SJCRH30 (cell line): ENCODE results near the gene IFT122. TPM values are rescaled to one million over a fixed set of nuclear protein-coding genes. Genes with fewer than 3 reads are reported as not detected.

Experiments used
- DNase-seq, 2 experiments: peaks; one replicate each; pipeline ENCODE4 v3.0.0-alpha.2; 2015 to 2020
- H3K27ac ChIP-seq: fragments of 250-450 bp; sonication (Bioruptor Pico); 2 replicates; pipeline ENCODE4 v1.5.1; 2020; ENCODE audit warnings: mild to moderate bottlenecking, moderate library complexity
- H3K27me3 ChIP-seq: fragments of 250-450 bp; sonication (Bioruptor Pico); 2 replicates; pipeline ENCODE4 v1.5.1; 2020; ENCODE audit warnings: mild to moderate bottlenecking, moderate library complexity
- H3K36me3 ChIP-seq: fragments of 250-450 bp; sonication (Bioruptor Pico); 2 replicates; pipeline ENCODE4 v1.5.1; 2020; ENCODE audit warnings: mild to moderate bottlenecking, moderate library complexity
- H3K4me1 ChIP-seq: fragments of 250-450 bp; sonication (Bioruptor Pico); 2 replicates; pipeline ENCODE4 v1.5.1; 2020; ENCODE audit warnings: mild to moderate bottlenecking, moderate library complexity
- H3K4me3 ChIP-seq: fragments of 250-450 bp; sonication (Bioruptor Pico); 2 replicates; pipeline ENCODE4 v1.5.1; 2020; ENCODE audit warnings: mild to moderate bottlenecking, moderate library complexity
- H3K9me3 ChIP-seq: fragments of 250-450 bp; sonication (Bioruptor Pico); replicated peaks from 2 replicates; pipeline ENCODE4 v1.5.1; 2020; ENCODE audit warnings: mild to moderate bottlenecking, moderate library complexity
- total RNA-seq: library from RNA; depleted of rRNA; stranded (reverse); fragments of >200 nt; shearing (Covaris generic); gene quantifications from 2 replicates; pipeline ENCODE4 v1.2.3, GENCODE V29; 2014

The IFT122 gene
- total RNA-seq, 1 experiment from 2014 or later, result 18.1 TPM

- Histone ChIP-seq H3K9me3 (no peaks in the 10 kb centered on the region), H3K36me3 (no peaks in the 10 kb centered on the region), H3K27ac (no peak within 1 kb of the TSS), H3K4me1 (no peaks in the 10 kb centered on the region), H3K27me3 (no peaks in the 10 kb centered on the region), H3K4me3 (no peak within 1 kb of the TSS)
- no peak for DNase-seq
Measured at GRCh38 chr3:129528589-129529100, 88.6 kb downstream of the IFT122 start, which contains the start of gene RHO. Gene RHO, plus strand, starts transcription at chr3:129528639. Its CDS starts 95 bp downstream, at chr3:129528734.

GRCh38 chr3:129529436-129530210 lies 89.6 kb downstream of the IFT122 start:
- no peaks in the 10 kb centered on the region for H3K9me3 ChIP-seq
- H3K4me3 ChIP-seq, result no peak overlapping the region
- no peak for DNase-seq
- H3K4me1 ChIP-seq, result no peaks in the 10 kb centered on the region
- no peaks in the 10 kb centered on the region for H3K36me3 ChIP-seq
- H3K27ac ChIP-seq, result no peak overlapping the region
- no peaks in the 10 kb centered on the region for H3K27me3 ChIP-seq

DNA sequence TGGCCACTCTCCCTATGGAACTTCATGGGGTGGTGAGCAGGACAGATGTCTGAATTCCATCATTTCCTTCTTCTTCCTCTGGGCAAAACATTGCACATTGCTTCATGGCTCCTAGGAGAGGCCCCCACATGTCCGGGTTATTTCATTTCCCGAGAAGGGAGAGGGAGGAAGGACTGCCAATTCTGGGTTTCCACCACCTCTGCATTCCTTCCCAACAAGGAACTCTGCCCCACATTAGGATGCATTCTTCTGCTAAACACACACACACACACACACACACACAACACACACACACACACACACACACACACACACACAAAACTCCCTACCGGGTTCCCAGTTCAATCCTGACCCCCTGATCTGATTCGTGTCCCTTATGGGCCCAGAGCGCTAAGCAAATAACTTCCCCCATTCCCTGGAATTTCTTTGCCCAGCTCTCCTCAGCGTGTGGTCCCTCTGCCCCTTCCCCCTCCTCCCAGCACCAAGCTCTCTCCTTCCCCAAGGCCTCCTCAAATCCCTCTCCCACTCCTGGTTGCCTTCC lies 90.3 kb downstream of the IFT122 start:
- Histone ChIP-seq H3K9me3 (no peaks in the 10 kb centered on the region), H3K4me3 (no peak overlapping the region), H3K27me3 (no peaks in the 10 kb centered on the region), H3K4me1 (no peaks in the 10 kb centered on the region), H3K36me3 (no peaks in the 10 kb centered on the region), H3K27ac (no peak overlapping the region)
- DNase-seq, result no peak

GRCh38 chr3:129530821-129531220 lies 90.8 kb downstream of the IFT122 start:
- no peak for DNase-seq
- Histone ChIP-seq H3K36me3 (no peaks in the 10 kb centered on the region), H3K27ac (no peak overlapping the region), H3K4me3 (no peak overlapping the region), H3K4me1 (no peaks in the 10 kb centered on the region), H3K27me3 (no peaks in the 10 kb centered on the region), H3K9me3 (no peaks in the 10 kb centered on the region)

DNA sequence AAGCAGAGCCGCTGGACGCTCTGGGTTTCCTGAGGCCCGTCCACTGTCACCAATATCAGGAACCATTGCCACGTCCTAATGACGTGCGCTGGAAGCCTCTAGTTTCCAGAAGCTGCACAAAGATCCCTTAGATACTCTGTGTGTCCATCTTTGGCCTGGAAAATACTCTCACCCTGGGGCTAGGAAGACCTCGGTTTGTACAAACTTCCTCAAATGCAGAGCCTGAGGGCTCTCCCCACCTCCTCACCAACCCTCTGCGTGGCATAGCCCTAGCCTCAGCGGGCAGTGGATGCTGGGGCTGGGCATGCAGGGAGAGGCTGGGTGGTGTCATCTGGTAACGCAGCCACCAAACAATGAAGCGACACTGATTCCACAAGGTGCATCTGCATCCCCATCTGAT lies 91.7 kb downstream of the IFT122 start:
- no peaks in the 10 kb centered on the region for H3K27me3 ChIP-seq
- H3K27ac ChIP-seq, result no peak overlapping the region
- H3K9me3 ChIP-seq, result no peaks in the 10 kb centered on the region
- DNase-seq, result no peak
- no peak overlapping the region for H3K4me3 ChIP-seq
- H3K4me1 ChIP-seq, result no peaks in the 10 kb centered on the region
- H3K36me3 ChIP-seq, result no peaks in the 10 kb centered on the region

- Histone ChIP-seq H3K4me3 (no peak overlapping the region), H3K27ac (no peak overlapping the region), H3K9me3 (no peaks in the 10 kb centered on the region), H3K4me1 (no peaks in the 10 kb centered on the region), H3K36me3 (no peaks in the 10 kb centered on the region), H3K27me3 (no peaks in the 10 kb centered on the region)
- no peak for DNase-seq
Measured at GRCh38 chr3:129532261-129532660, 92.2 kb downstream of the IFT122 start.

- no peaks in the 10 kb centered on the region for H3K4me1 ChIP-seq
- no peak for DNase-seq
- H3K9me3 ChIP-seq, result no peaks in the 10 kb centered on the region
- no peaks in the 10 kb centered on the region for H3K36me3 ChIP-seq
- H3K27ac ChIP-seq, result no peak overlapping the region
- no peaks in the 10 kb centered on the region for H3K27me3 ChIP-seq
- no peak overlapping the region for H3K4me3 ChIP-seq
Measured at GRCh38 chr3:129533406-129533805, 93.4 kb downstream of the IFT122 start.

DNA sequence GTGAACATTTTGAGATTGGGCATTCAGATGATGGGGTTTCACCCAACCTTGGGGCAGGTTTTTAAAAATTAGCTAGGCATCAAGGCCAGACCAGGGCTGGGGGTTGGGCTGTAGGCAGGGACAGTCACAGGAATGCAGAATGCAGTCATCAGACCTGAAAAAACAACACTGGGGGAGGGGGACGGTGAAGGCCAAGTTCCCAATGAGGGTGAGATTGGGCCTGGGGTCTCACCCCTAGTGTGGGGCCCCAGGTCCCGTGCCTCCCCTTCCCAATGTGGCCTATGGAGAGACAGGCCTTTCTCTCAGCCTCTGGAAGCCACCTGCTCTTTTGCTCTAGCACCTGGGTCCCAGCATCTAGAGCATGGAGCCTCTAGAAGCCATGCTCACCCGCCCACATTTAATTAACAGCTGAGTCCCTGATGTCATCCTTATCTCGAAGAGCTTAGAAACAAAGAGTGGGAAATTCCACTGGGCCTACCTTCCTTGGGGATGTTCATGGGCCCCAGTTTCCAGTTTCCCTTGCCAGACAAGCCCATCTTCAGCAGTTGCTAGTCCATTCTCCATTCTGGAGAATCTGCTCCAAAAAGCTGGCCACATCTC lies 94.5 kb downstream of the IFT122 start:
- Histone ChIP-seq H3K9me3 (no peaks in the 10 kb centered on the region), H3K27me3 (no peaks in the 10 kb centered on the region), H3K36me3 (no peaks in the 10 kb centered on the region), H3K27ac (no peak overlapping the region), H3K4me3 (no peak overlapping the region), H3K4me1 (peaks cover 3% of the 10 kb centered on the region; the same call in 1 of the 2 replicates)
- DNase-seq, result no peak

- Histone ChIP-seq H3K4me1 (peaks cover 3% of the 10 kb centered on the region; the same call in 1 of the 2 replicates), H3K27ac (no peak overlapping the region), H3K27me3 (no peaks in the 10 kb centered on the region), H3K9me3 (no peaks in the 10 kb centered on the region), H3K4me3 (no peak overlapping the region), H3K36me3 (no peaks in the 10 kb centered on the region)
- no peak for DNase-seq
Measured at GRCh38 chr3:129535075-129535474, 95.1 kb downstream of the IFT122 start.

- Histone ChIP-seq H3K9me3 (no peaks in the 10 kb centered on the region), H3K36me3 (no peaks in the 10 kb centered on the region), H3K4me3 (no peak overlapping the region), H3K27ac (no peak overlapping the region), H3K4me1 (peaks cover 3% of the 10 kb centered on the region; the same call in 1 of the 2 replicates), H3K27me3 (no peaks in the 10 kb centered on the region)
- DNase-seq, result no peak
Measured at GRCh38 chr3:129536374-129536667, 96.3 kb downstream of the IFT122 start.

DNA sequence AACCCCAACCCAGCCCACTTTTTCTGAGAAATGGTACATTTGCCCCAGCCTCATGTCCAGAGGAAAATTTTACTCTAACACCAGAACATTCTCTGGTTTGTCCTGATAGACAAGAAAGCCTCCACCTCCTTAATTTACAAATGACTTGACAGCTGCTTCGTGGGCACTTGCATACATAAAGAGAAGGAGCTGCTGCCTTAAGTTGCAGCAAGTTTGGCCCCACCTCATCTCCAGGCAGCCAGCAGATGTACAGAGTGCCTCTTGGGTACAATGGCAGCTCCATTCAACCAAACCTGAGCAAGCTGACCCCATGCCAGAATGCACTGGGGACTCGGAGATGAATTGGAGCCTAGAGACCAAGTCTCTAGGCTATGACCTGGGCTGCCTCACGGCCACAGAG lies 96.8 kb downstream of the IFT122 start:
- peaks cover 3% of the 10 kb centered on the region; the same call in 1 of the 2 replicates for H3K4me1 ChIP-seq
- H3K4me3 ChIP-seq, result no peak overlapping the region
- no peaks in the 10 kb centered on the region for H3K36me3 ChIP-seq
- no peaks in the 10 kb centered on the region for H3K27me3 ChIP-seq
- H3K27ac ChIP-seq, result no peak overlapping the region
- H3K9me3 ChIP-seq, result no peaks in the 10 kb centered on the region
- DNase-seq, result no peak

DNA sequence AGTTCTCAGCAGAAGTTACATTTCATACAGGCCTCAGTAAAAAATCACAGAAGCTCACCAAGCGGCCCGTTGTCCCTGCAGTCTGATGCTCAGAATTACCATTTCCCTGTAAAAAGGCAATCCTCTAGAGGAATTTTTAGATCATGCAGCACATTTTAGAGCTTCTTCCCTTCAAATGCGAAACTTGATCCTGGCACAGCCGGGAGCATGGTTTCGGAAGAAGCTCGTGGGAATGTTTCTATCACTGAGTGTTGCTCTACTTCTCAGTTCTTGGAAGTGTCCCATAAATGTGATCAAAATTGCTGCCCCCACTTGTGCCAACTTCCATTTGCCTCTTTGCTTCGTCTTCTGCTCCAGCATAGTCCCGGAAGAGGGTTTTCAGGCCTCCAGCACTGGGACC lies 99.2 kb downstream of the IFT122 start:
- no peaks in the 10 kb centered on the region for H3K36me3 ChIP-seq
- H3K4me1 ChIP-seq, result peaks cover 3% of the 10 kb centered on the region; the same call in 1 of the 2 replicates
- H3K27ac ChIP-seq, result no peak overlapping the region
- no peaks in the 10 kb centered on the region for H3K9me3 ChIP-seq
- no peak for DNase-seq
- H3K4me3 ChIP-seq, result no peak overlapping the region
- no peaks in the 10 kb centered on the region for H3K27me3 ChIP-seq

- H3K27ac ChIP-seq, result no peak overlapping the region
- H3K9me3 ChIP-seq, result no peaks in the 10 kb centered on the region
- H3K36me3 ChIP-seq, result no peaks in the 10 kb centered on the region
- peaks cover 3% of the 10 kb centered on the region; the same call in 1 of the 2 replicates for H3K4me1 ChIP-seq
- no peak overlapping the region for H3K4me3 ChIP-seq
- peaks cover 5% of the 10 kb centered on the region; the same call in 1 of the 2 replicates for H3K27me3 ChIP-seq
- DNase-seq, result no peak
Measured at GRCh38 chr3:129540776-129541516, 100.9 kb downstream of the IFT122 start.

- no peak for DNase-seq
- no peak overlapping the region for H3K27ac ChIP-seq
- H3K9me3 ChIP-seq, result no peaks in the 10 kb centered on the region
- H3K27me3 ChIP-seq, result peaks cover 5% of the 10 kb centered on the region; the same call in 1 of the 2 replicates
- peaks cover 3% of the 10 kb centered on the region; the same call in 1 of the 2 replicates for H3K4me1 ChIP-seq
- H3K36me3 ChIP-seq, result no peaks in the 10 kb centered on the region
- H3K4me3 ChIP-seq, result no peak overlapping the region
Measured at GRCh38 chr3:129542747-129543146, 102.7 kb downstream of the IFT122 start.
